B cell (primary cell): Measurements from ENCODE around the gene FAM78B. TPM values are rescaled to one million over a fixed set of nuclear protein-coding genes. Genes with fewer than 3 reads are reported as not detected.

Source experiments
- ATAC-seq: fragments of 200-7000 bp; cut with Tn5 transposase; one replicate; pipeline ENCODE4 v1.10.0; 2021; ENCODE audit warnings: low read depth, mild to moderate bottlenecking, moderate number of reproducible peaks, moderate library complexity
- CTCF ChIA-PET: fragments of 350-600 bp; sonication (Branson Sonifier 250); formaldehyde crosslinking; loops from one replicate; lab custom pipeline; 2021; ENCODE audit warnings: antibody characterized with exemption, inconsistent platforms; lab: Charles Lee
- POLR2A ChIA-PET: fragments of 350-600 bp; sonication (Branson Sonifier 250); formaldehyde crosslinking; loops from one replicate; lab custom pipeline; 2021; ENCODE audit warnings: antibody characterized with exemption; lab: Charles Lee
- DNase-seq: peaks from one replicate; pipeline ENCODE4 v3.0.0; 2013
- H2AFZ ChIP-seq: 2 replicates; pipeline ENCODE4 v1.6.1; 2012; ENCODE audit warnings: mild to moderate bottlenecking, low read depth, low read length; ENCODE audit not compliant: insufficient read depth, poor library complexity, severe bottlenecking
- H3K27ac ChIP-seq, 2 donors: 1 replicate in 1 of 2; 2 replicates in 1 of 2; pipeline ENCODE4 v1.5.1; 2012 to 2013; ENCODE audit warnings: low read length in 2 of 2, mild to moderate bottlenecking in 2 of 2, moderate library complexity in 1 of 2
- H3K27me3 ChIP-seq, 4 experiments: fragments of 200-600 bp in 1 of 4; sonication (generic) in 1 of 4; replicated peaks in 1 of 4; 1 replicate in 2 of 4; 2 replicates in 2 of 4; pipeline versions ENCODE4 v1.6.1 to v1.7.0; 2013 to 2016; ENCODE audit warnings: low read length in 3 of 4, mild to moderate bottlenecking in 2 of 4, mixed read lengths in 1 of 4, moderate library complexity in 1 of 4; ENCODE audit not compliant: insufficient read depth in 4 of 4, control insufficient read depth in 3 of 4; ENCODE audit errors: control extremely low read depth in 1 of 4
- H3K36me3 ChIP-seq, 2 experiments: replicated peaks in 1 of 2; 1 replicate in 1 of 2; 2 replicates in 1 of 2; pipeline versions ENCODE4 v1.6.1 to v1.7.1; 2013; ENCODE audit warnings: low read length in 1 of 2; ENCODE audit not compliant: insufficient read depth in 2 of 2, control insufficient read depth in 1 of 2; ENCODE audit errors: control extremely low read depth in 1 of 2, extremely low read depth in 1 of 2
- H3K4me1 ChIP-seq, 2 donors: fragments of 200-600 bp in 1 of 2; sonication (generic) in 1 of 2; 1 replicate in 1 of 2; 2 replicates in 1 of 2; pipeline versions ENCODE4 v1.5.1 to v1.6.1; 2013 to 2017; ENCODE audit warnings: low read length in 2 of 2; ENCODE audit not compliant: control insufficient read depth in 2 of 2, insufficient read depth in 2 of 2
- H3K4me2 ChIP-seq: replicated peaks from 2 replicates; pipeline ENCODE3; 2012; ENCODE audit warnings: mild to moderate bottlenecking, low read depth, low read length; ENCODE audit not compliant: poor library complexity, severe bottlenecking
- H3K4me3 ChIP-seq, 5 experiments: fragments of 200-600 bp in 1 of 5; sonication (generic) in 1 of 5; 1 replicate in 3 of 5; 2 replicates in 2 of 5; pipeline versions ENCODE4 v1.5.1 to v1.7.0; 2011 to 2016; ENCODE audit warnings: low read length in 4 of 5, mild to moderate bottlenecking in 4 of 5, low read depth in 2 of 5, control low read depth in 1 of 5, moderate library complexity in 1 of 5; ENCODE audit not compliant: insufficient read depth in 1 of 5; ENCODE audit errors: control extremely low read depth in 1 of 5, extremely low read depth in 1 of 5
- H3K79me2 ChIP-seq: fragments of 200-600 bp; sonication (generic); one replicate; pipeline ENCODE4 v1.6.0; 2016; ENCODE audit warnings: low read length; ENCODE audit not compliant: control insufficient read depth, insufficient read depth
- H3K9ac ChIP-seq: fragments of 200-600 bp; sonication (generic); 2 replicates; pipeline ENCODE4 v1.6.1; 2017; ENCODE audit warnings: mild to moderate bottlenecking, low read length, moderate library complexity
- H3K9me3 ChIP-seq, 3 donors: one replicate each; pipeline versions ENCODE4 v1.6.1 to v1.7.1; 2013; ENCODE audit warnings: low read length in 2 of 3; ENCODE audit not compliant: control insufficient read depth in 2 of 3, insufficient read depth in 1 of 3; ENCODE audit errors: control extremely low read depth in 1 of 3
- H4K20me1 ChIP-seq: 2 replicates; pipeline ENCODE4 v1.6.0; 2012; ENCODE audit warnings: mild to moderate bottlenecking, low read length; ENCODE audit not compliant: insufficient read depth, control insufficient read depth, poor library complexity, severe bottlenecking
- H3K27ac Mint-ChIP-seq: one replicate; pipeline ENCODE4 v1.8.0; 2021; ENCODE audit warnings: mixed read lengths
- H3K27me3 Mint-ChIP-seq: one replicate; pipeline ENCODE4 v1.8.0; 2021; ENCODE audit warnings: mixed read lengths
- H3K4me1 Mint-ChIP-seq: one replicate; pipeline ENCODE4 v1.8.0; 2021; ENCODE audit warnings: mixed read lengths
- H3K4me3 Mint-ChIP-seq: one replicate; pipeline ENCODE4 v1.8.0; 2021; ENCODE audit warnings: mixed read lengths
- H3K9me3 Mint-ChIP-seq: one replicate; pipeline ENCODE4 v1.8.0; 2022; ENCODE audit warnings: mixed read lengths; ENCODE audit not compliant: insufficient read depth
- EZH2 ChIP-seq: IDR thresholded peaks from 2 replicates; pipeline ENCODE4 v1.6.1; 2012; ENCODE audit warnings: borderline replicate concordance, low read depth, mild to moderate bottlenecking, moderate library complexity, low read length; ENCODE audit not compliant: insufficient read depth, poor library complexity, severe bottlenecking
- WGBS: methylation state at CpG from one replicate; pipeline ENCODE4 v1.1.5; 2013; ENCODE audit warnings: missing lambda C conversion rate; ENCODE audit not compliant: insufficient coverage; 5-methylcytosine and 5-hydroxymethylcytosine counted together
- intact Hi-C: fragments of 100-400 bp; cut with micrococcal nuclease; formaldehyde crosslinking; loops from one replicate; pipeline ENCODE4 v1.10.0; 2022
- polyA plus RNA-seq: library from polyadenylated mRNA; depleted of rRNA; stranded (reverse); fragments of >200 nt; gene quantifications from 2 replicates; pipeline ENCODE4 v1.2.3, GENCODE V29; 2012
- total RNA-seq, 2 donors: library from RNA; stranded (reverse); fragments of 120-200 nt in 1 of 2; gene quantifications; 1 replicate in 1 of 2; 2 replicates in 1 of 2; pipeline versions ENCODE4 v1.2.3 to v1.2.4, GENCODE V29; 2013 to 2022
- TF ChIP-seq, protein P1 (sequence below): fragments of 200-600 bp; IDR thresholded peaks from one replicate; pipeline ENCODE4 v1.8.0; 2022; ENCODE audit warnings: antibody characterized with exemption, mild to moderate bottlenecking

The FAM78B gene
- total and polyA plus RNA-seq, 2 donors (not counting 1 experiment from before 2014, with no cell fraction given) = 0.22 to 0.81 TPM

- Histone ChIP-seq H3K9me3 (no peaks in the 10 kb centered on the region), H4K20me1 (no peaks in the 10 kb centered on the region), H2AFZ (no peak overlapping the region), H3K9ac (no peak overlapping the region), H3K27ac (no peak overlapping the region), H3K79me2 (no peaks in the 10 kb centered on the region), H3K36me3 (no peaks in the 10 kb centered on the region), H3K4me3 (no peak overlapping the region), H3K27me3 (peaks cover 0 to 3% (median under 1%) of the 10 kb centered on the region in 4 experiments), H3K4me2 (no peak overlapping the region), H3K4me1 (no peaks in the 10 kb centered on the region)
- H3K4me1 Mint-ChIP-seq = no peaks in the 10 kb centered on the region
- DNase-seq (no peak), ATAC-seq (no peak)
- no CpG with 5 or more reads among the region's 3 CpGs for WGBS
- no peaks in the 10 kb centered on the region for H3K9me3 Mint-ChIP-seq
- peaks cover 17% of the 10 kb centered on the region for H3K27me3 Mint-ChIP-seq
- ChIA-PET POLR2A (no interaction called here), CTCF (no interaction called here)
- no peak overlapping the region for H3K27ac Mint-ChIP-seq
- intact Hi-C loops = no loop called here
- H3K4me3 Mint-ChIP-seq = no peak overlapping the region
- no peak for TF ChIP-seq EZH2
- TF ChIP-seq, protein P1, sequence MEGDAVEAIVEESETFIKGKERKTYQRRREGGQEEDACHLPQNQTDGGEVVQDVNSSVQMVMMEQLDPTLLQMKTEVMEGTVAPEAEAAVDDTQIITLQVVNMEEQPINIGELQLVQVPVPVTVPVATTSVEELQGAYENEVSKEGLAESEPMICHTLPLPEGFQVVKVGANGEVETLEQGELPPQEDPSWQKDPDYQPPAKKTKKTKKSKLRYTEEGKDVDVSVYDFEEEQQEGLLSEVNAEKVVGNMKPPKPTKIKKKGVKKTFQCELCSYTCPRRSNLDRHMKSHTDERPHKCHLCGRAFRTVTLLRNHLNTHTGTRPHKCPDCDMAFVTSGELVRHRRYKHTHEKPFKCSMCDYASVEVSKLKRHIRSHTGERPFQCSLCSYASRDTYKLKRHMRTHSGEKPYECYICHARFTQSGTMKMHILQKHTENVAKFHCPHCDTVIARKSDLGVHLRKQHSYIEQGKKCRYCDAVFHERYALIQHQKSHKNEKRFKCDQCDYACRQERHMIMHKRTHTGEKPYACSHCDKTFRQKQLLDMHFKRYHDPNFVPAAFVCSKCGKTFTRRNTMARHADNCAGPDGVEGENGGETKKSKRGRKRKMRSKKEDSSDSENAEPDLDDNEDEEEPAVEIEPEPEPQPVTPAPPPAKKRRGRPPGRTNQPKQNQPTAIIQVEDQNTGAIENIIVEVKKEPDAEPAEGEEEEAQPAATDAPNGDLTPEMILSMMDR = no peak
Measured at GRCh38 chr1:166156674-166157073, 10.1 kb downstream of the FAM78B start.

- ChIA-PET POLR2A (no interaction called here), CTCF (no interaction called here)
- no peak overlapping the region for H3K9ac ChIP-seq
- H3K79me2 ChIP-seq = no peaks in the 10 kb centered on the region
- H3K9me3 ChIP-seq = no peaks in the 10 kb centered on the region
- H3K4me3 ChIP-seq = no peak overlapping the region
- Mint-ChIP-seq H3K9me3 (no peaks in the 10 kb centered on the region), H3K27ac (no peak overlapping the region), H3K4me1 (no peaks in the 10 kb centered on the region), H3K4me3 (no peak overlapping the region), H3K27me3 (peaks cover 5% of the 10 kb centered on the region)
- H3K4me2 ChIP-seq = no peak overlapping the region
- intact Hi-C loops = no loop called here
- ATAC-seq = no peak
- TF ChIP-seq EZH2 = no peak
- TF ChIP-seq, protein P1 = no peak
- no peak overlapping the region for H2AFZ ChIP-seq
- DNase-seq = no peak
- WGBS = 67% methylated on average over 1 of the region's 5 CpGs
- H3K27me3 ChIP-seq = peaks cover 0 to 3% (median 0%) of the 10 kb centered on the region in 4 experiments
- H4K20me1 ChIP-seq = no peaks in the 10 kb centered on the region
- H3K27ac ChIP-seq = no peak overlapping the region
- no peaks in the 10 kb centered on the region for H3K36me3 ChIP-seq
- no peaks in the 10 kb centered on the region for H3K4me1 ChIP-seq
Measured at GRCh38 chr1:166155108-166155507, 11.7 kb downstream of the FAM78B start.
